Measurements from ENCODE around the gene PBXIP1. TPM values are rescaled to one million over a fixed set of nuclear protein-coding genes. Genes with fewer than 3 reads are reported as not detected.

PBXIP1 gene
- 11.3 TPM in 2 replicates for total RNA-seq (2022)
- percentile 46 among the genes with signal in this experiment for Bru-seq, nascent RNA
- BruChase-seq, experiment 1, labeled RNA remaining after a 6-hour chase = percentile 73 among the genes with signal in this experiment
- percentile 59 among the genes with signal in this experiment for BruChase-seq, experiment 2, labeled RNA remaining after a 2-hour chase
- long read RNA-seq, partial matches to known transcripts = 3 of 8 reads
- long read RNA-seq, other reads (novel, unspliced or antisense) = 1 of 8 reads

- Mint-ChIP-seq H3K36me3 (ENCODE audit: insufficient read depth, unreplicated experiment) (peaks cover 14% of the 10 kb centered on the region), H3K4me3 (ENCODE audit: unreplicated experiment) (peak within 1 kb of the TSS; percentile 88), H3K27me3 (ENCODE audit: insufficient read depth, unreplicated experiment) (no peaks in the 10 kb centered on the region), H3K4me1 (ENCODE audit: insufficient read depth, unreplicated experiment) (peaks cover 43% of the 10 kb centered on the region), H3K9me3 (ENCODE audit: unreplicated experiment) (no peaks in the 10 kb centered on the region), H3K27ac (ENCODE audit: low read depth, unreplicated experiment) (peak within 1 kb of the TSS; percentile 68)
- ChIA-PET POLR2A (interaction anchor here (0.5 to 39.6 kb wide), 22 partner anchors 9 to 1157 kb away, joined by 3 to 1917 read pairs (median 6); partner anchors contain the start of genes ADAM15, CKS1B, FLAD1 and LENEP), CTCF (interaction anchor here (0.6 to 4.2 kb wide), 21 partner anchors 9 to 475 kb away, joined by 3 to 45 read pairs (median 5); partner anchors contain the start of genes ADAM15, CKS1B, FLAD1 and PMVK)
- intact Hi-C loops (cut with micrococcal nuclease) = loop anchor here (1.0 kb wide), 1 partner anchor 43 kb away; no protein-coding TSS in a partner anchor
- BruUV-seq (replicated peaks) = no TSS peak
- TF ChIP-seq CTCF (IDR thresholded peaks at IDR 0.05; ENCODE audit: unreplicated experiment) = peak; percentile 24
- peak; percentile 97 for DNase-seq (ENCODE audit: unreplicated experiment)
Measured at GRCh38 chr1:154955718-154956543, at the start of gene PBXIP1. PBXIP1 (minus strand) TSS chr1:154956099; CDS start chr1:154953721, 2,378 bp downstream.

GRCh38 chr1:155005076-155006011, 49.4 kb upstream of the PBXIP1 start:
- TF ChIP-seq CTCF (IDR thresholded peaks at IDR 0.05; ENCODE audit: unreplicated experiment) = no peak
- DNase-seq (ENCODE audit: unreplicated experiment) = peak; percentile 91
- Mint-ChIP-seq H3K27ac (ENCODE audit: low read depth, unreplicated experiment) (peak overlapping the region; percentile 97), H3K9me3 (ENCODE audit: unreplicated experiment) (no peaks in the 10 kb centered on the region), H3K36me3 (ENCODE audit: insufficient read depth, unreplicated experiment) (peaks cover 29% of the 10 kb centered on the region), H3K27me3 (ENCODE audit: insufficient read depth, unreplicated experiment) (no peaks in the 10 kb centered on the region), H3K4me3 (ENCODE audit: unreplicated experiment) (peak overlapping the region; percentile 90), H3K4me1 (ENCODE audit: insufficient read depth, unreplicated experiment) (peaks cover 63% of the 10 kb centered on the region)
- POLR2A ChIA-PET = interaction anchor here (0.6 to 41.1 kb wide), 14 partner anchors 11 to 1043 kb away, joined by 3 to 1917 read pairs (median 6); partner anchors contain the start of genes ADAM15, CKS1B, EFNA3 and FLAD1
- no TSS peak for BruUV-seq (replicated peaks)
- intact Hi-C loops (cut with micrococcal nuclease) = no loop called here
- CTCF ChIA-PET = interaction anchor here (0.8 to 2.5 kb wide), 14 partner anchors 9 to 80 kb away, joined by 3 to 24 read pairs (median 4); partner anchors contain the start of genes ADAM15 and PYGO2

- intact Hi-C loops (cut with micrococcal nuclease) = loop anchor here (1.0 to 5.0 kb wide), 2 partner anchors 13 to 447 kb away; partner anchors contain the start of gene UBE2Q1
- POLR2A ChIA-PET = interaction anchor here (0.7 to 41.1 kb wide), 18 partner anchors 10 to 1042 kb away, joined by 3 to 1917 read pairs (median 5); partner anchors contain the start of genes ADAM15, CKS1B, DCST1 and DCST2
- DNase-seq (ENCODE audit: unreplicated experiment) = peak; percentile 53
- Mint-ChIP-seq H3K4me3 (ENCODE audit: unreplicated experiment) (peak overlapping the region; percentile 90), H3K9me3 (ENCODE audit: unreplicated experiment) (no peaks in the 10 kb centered on the region), H3K36me3 (ENCODE audit: insufficient read depth, unreplicated experiment) (peaks cover 23% of the 10 kb centered on the region), H3K27me3 (ENCODE audit: insufficient read depth, unreplicated experiment) (no peaks in the 10 kb centered on the region), H3K4me1 (ENCODE audit: insufficient read depth, unreplicated experiment) (peaks cover 64% of the 10 kb centered on the region), H3K27ac (ENCODE audit: low read depth, unreplicated experiment) (peak overlapping the region; percentile 97)
- TF ChIP-seq CTCF (IDR thresholded peaks at IDR 0.05; ENCODE audit: unreplicated experiment) = no peak
- CTCF ChIA-PET = interaction anchor here (0.6 to 2.5 kb wide), 17 partner anchors 8 to 80 kb away, joined by 3 to 24 read pairs (median 4); partner anchors contain the start of genes ADAM15, FLAD1, LENEP and PYGO2
- BruUV-seq (replicated peaks) = TSS peak; percentile 53
Measured at GRCh38 chr1:155004352-155005075, 48.6 kb upstream of the PBXIP1 start.
